OCI-LY1 (cell line): ENCODE results near the gene PEX26.

Source experiments
- H2AFZ ChIP-seq: fragments of 200-600 bp; sonication (generic), shearing (Covaris generic); 2 replicates; pipeline ENCODE4 v1.6.0; 2014; ENCODE audit warnings: antibody characterized with exemption, mild to moderate bottlenecking, low read length
- H3F3A ChIP-seq: fragments of 200-600 bp; sonication (generic), shearing (Covaris generic); 2 replicates; pipeline ENCODE4 v1.6.0; 2014; ENCODE audit warnings: mild to moderate bottlenecking, antibody characterized with exemption, low read length, moderate library complexity; ENCODE audit not compliant: insufficient read depth
- H3K27ac ChIP-seq: fragments of 200-600 bp; sonication (generic); 2 replicates; pipeline ENCODE4 v1.5.1; 2014; ENCODE audit warnings: low read length, mixed run types, mild to moderate bottlenecking, low read depth; ENCODE audit not compliant: poor library complexity, severe bottlenecking
- H3K27me3 ChIP-seq: fragments of 200-600 bp; sonication (generic); 2 replicates; pipeline ENCODE4 v1.6.0; 2014; ENCODE audit warnings: antibody characterized with exemption, mild to moderate bottlenecking, low read length, moderate library complexity; ENCODE audit not compliant: insufficient read depth
- H3K36me3 ChIP-seq: fragments of 200-600 bp; sonication (generic); 2 replicates; pipeline ENCODE4 v1.6.1; 2014; ENCODE audit warnings: mild to moderate bottlenecking, antibody characterized with exemption, low read length, moderate library complexity, mixed read lengths; ENCODE audit not compliant: insufficient read depth
- H3K4me1 ChIP-seq: fragments of 200-600 bp; sonication (generic); 2 replicates; pipeline ENCODE4 v1.5.1; 2014; ENCODE audit warnings: mild to moderate bottlenecking, low read length, moderate library complexity; ENCODE audit not compliant: insufficient read depth, severe bottlenecking
- H3K4me2 ChIP-seq: fragments of 200-600 bp; sonication (generic), shearing (Covaris generic); 2 replicates; pipeline ENCODE4 v1.6.1; 2014; ENCODE audit warnings: low read length
- H3K4me3 ChIP-seq: fragments of 200-600 bp; sonication (generic); 2 replicates; pipeline ENCODE4 v1.5.1; 2014; ENCODE audit warnings: low read length, low read depth, mild to moderate bottlenecking, mixed read lengths; ENCODE audit not compliant: poor library complexity, severe bottlenecking
- H3K79me2 ChIP-seq: fragments of 200-600 bp; shearing (Covaris generic); 2 replicates; pipeline ENCODE4 v1.6.1; 2016; ENCODE audit warnings: mixed run types, low read length, mixed read lengths; ENCODE audit not compliant: insufficient read depth
- H3K9ac ChIP-seq: fragments of 200-600 bp; sonication (generic), shearing (Covaris generic); 2 replicates; pipeline ENCODE4 v1.6.1; 2014; ENCODE audit warnings: mild to moderate bottlenecking, low read length, mixed read lengths
- H3K9me2 ChIP-seq: fragments of 200-600 bp; sonication (generic), shearing (Covaris generic); 2 replicates; pipeline ENCODE4 v1.6.1; 2014; ENCODE audit warnings: low read depth, mild to moderate bottlenecking, low read length, mixed read lengths
- H3K9me3 ChIP-seq: fragments of 200-600 bp; shearing (Covaris generic); 2 replicates; pipeline ENCODE4 v1.6.1; 2014; ENCODE audit warnings: low read length, mixed read lengths
- H4K20me1 ChIP-seq: fragments of 200-600 bp; sonication (generic), shearing (Covaris generic); 2 replicates; pipeline ENCODE4 v1.6.0; 2016; ENCODE audit warnings: mild to moderate bottlenecking, low read length; ENCODE audit not compliant: insufficient read depth
- CTCF ChIP-seq: fragments of 200-600 bp; sonication (generic), shearing (Covaris generic); IDR thresholded peaks from 2 replicates; pipeline ENCODE4 v1.5.1; 2017; ENCODE audit warnings: mild to moderate bottlenecking, antibody characterized with exemption, low read length, moderate library complexity, mixed read lengths
- EZH2 ChIP-seq: fragments of 200-600 bp; sonication (generic), shearing (Covaris generic); IDR thresholded peaks from 2 replicates; pipeline ENCODE4 v1.8.0; 2017; ENCODE audit warnings: borderline replicate concordance, mixed run types, mild to moderate bottlenecking, antibody characterized with exemption, low read length, moderate library complexity, mixed read lengths

The PEX26 gene

DNA sequence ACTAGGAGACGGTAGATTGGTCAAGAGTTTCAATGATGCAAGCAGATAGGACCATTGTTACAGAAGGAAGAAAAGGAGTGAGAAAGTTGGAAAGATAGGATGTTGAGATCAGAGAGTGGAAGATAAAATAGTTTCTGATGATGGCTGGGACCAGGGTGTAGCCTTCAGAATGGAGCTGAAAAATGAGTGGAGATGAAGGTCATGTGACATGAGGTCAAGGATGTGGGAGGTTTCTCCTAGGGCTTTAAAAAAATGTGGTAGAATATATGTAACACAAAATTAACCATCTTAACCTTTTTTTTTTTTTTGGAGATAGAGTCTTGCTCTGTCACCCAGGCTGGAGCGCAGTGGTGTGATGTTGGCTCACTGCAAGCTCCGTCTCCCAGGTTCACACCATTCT, 18.3 kb upstream of the PEX26 start:
- H3K27ac ChIP-seq, result no peak overlapping the region
- no peaks in the 10 kb centered on the region for H4K20me1 ChIP-seq
- TF ChIP-seq EZH2 (no peak), CTCF (no peak)
- H3K79me2 ChIP-seq, result no peaks in the 10 kb centered on the region
- no peak overlapping the region for H3K4me2 ChIP-seq
- H3K4me1 ChIP-seq, result no peaks in the 10 kb centered on the region
- H2AFZ ChIP-seq, result no peak overlapping the region
- no peak overlapping the region for H3K9ac ChIP-seq
- peaks cover 4% of the 10 kb centered on the region; the same call in 1 of the 2 replicates for H3K27me3 ChIP-seq
- no peaks in the 10 kb centered on the region for H3K9me3 ChIP-seq
- no peaks in the 10 kb centered on the region for H3K9me2 ChIP-seq
- no peaks in the 10 kb centered on the region for H3K36me3 ChIP-seq
- no peaks in the 10 kb centered on the region for H3F3A ChIP-seq
- H3K4me3 ChIP-seq, result no peak overlapping the region

GRCh38 chr22:18059991-18060390, 17.8 kb upstream of the PEX26 start:
- Histone ChIP-seq H3K4me2 (no peak overlapping the region), H3K79me2 (no peaks in the 10 kb centered on the region), H3K9me3 (no peaks in the 10 kb centered on the region), H4K20me1 (no peaks in the 10 kb centered on the region), H3K36me3 (no peaks in the 10 kb centered on the region), H3K27ac (no peak overlapping the region), H3K4me1 (no peaks in the 10 kb centered on the region), H3K4me3 (no peak overlapping the region), H3K9me2 (no peaks in the 10 kb centered on the region), H3K27me3 (peaks cover 4% of the 10 kb centered on the region; the same call in 1 of the 2 replicates), H3F3A (no peaks in the 10 kb centered on the region), H2AFZ (no peak overlapping the region), H3K9ac (no peak overlapping the region)
- no peak for TF ChIP-seq EZH2
- no peak for TF ChIP-seq CTCF

DNA sequence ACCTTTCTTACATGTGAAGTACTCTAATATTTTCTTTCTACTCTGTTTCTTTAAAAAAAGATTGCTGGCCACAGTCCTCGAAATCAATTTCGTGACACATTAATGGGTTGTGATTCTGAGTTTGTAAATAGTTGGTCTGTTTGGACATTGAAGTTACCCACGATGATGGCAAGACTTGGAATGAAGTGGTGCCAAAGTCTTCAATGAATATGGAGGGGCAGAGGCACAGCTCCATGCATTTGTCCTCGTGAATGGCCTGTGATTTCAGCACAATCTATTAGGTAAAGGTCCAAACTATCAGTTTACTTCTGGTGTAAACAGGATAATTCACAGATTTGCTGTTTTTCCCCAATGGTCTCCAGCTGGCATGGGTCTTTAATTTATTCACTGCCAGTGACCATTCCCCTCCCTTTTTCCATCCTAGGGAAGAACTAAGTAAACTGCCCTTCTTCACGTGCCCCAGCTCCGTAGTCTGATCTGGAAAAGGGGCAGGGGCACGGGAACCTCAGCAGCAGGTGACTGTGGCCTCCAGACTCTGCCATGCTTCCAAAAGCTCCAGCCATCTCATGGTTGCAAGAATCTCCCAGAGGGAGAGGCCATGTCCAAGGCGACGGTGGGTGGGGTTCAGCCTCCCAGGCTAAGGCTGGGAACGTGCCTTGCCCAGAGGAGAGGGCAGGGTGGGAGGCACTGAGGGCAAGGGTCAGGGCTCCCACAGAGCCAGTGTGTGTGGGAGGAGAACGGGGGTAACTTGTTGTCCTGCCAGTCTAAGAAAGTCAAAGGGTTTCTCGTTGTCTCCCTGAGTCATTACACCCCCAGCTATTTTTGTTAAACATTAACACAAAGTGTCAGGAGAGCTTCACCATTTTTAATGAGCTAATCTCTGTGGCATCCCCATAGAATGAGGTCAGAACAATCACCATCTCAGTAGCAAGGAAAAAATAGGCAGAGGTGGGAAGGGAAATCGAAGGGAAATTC, 16.9 kb upstream of the PEX26 start:
- Histone ChIP-seq H3K4me1 (peaks cover 6% of the 10 kb centered on the region), H3K79me2 (no peaks in the 10 kb centered on the region), H3K9ac (no peak overlapping the region), H2AFZ (no peak overlapping the region), H3F3A (no peaks in the 10 kb centered on the region), H4K20me1 (no peaks in the 10 kb centered on the region), H3K4me3 (no peak overlapping the region), H3K9me2 (no peaks in the 10 kb centered on the region), H3K36me3 (no peaks in the 10 kb centered on the region), H3K27ac (no peak overlapping the region), H3K27me3 (peaks cover 4% of the 10 kb centered on the region; the same call in 1 of the 2 replicates), H3K4me2 (no peak overlapping the region), H3K9me3 (no peaks in the 10 kb centered on the region)
- TF ChIP-seq EZH2 (no peak), CTCF (no peak)
